ENCODE measurements around the gene NOS3.

Gene NOS3

GRCh38 chr7:151062111-151062398, 71.2 kb downstream of the NOS3 start:
- no peak for TF ChIP-seq CTCF (IDR thresholded peaks at IDR 0.05; ENCODE audit: poor library complexity, severe bottlenecking)
- ATAC-seq (ENCODE audit: low read depth) (no peak), DNase-seq (ENCODE audit: low spot score) (no peak)
- H3K36me3 ChIP-seq (ENCODE audit: low read depth): peaks cover 30% of the 10 kb centered on the region
- H3K27ac ChIP-seq (ENCODE audit: poor library complexity, severe bottlenecking): peak overlapping the region; percentile 86
- peaks cover 28% of the 10 kb centered on the region for H3K4me1 ChIP-seq (ENCODE audit: insufficient read depth, poor library complexity, severe bottlenecking)
- H3K4me3 ChIP-seq (ENCODE audit: severe bottlenecking): no peak overlapping the region
- no peaks in the 10 kb centered on the region for H3K27me3 ChIP-seq (ENCODE audit: insufficient read depth, poor library complexity, severe bottlenecking)
- no peaks in the 10 kb centered on the region for H3K9me3 ChIP-seq (ENCODE audit: severe bottlenecking)

- peak; percentile 30 for ATAC-seq (ENCODE audit: low read depth)
- peaks cover 34% of the 10 kb centered on the region for H3K36me3 ChIP-seq (ENCODE audit: low read depth)
Measured at GRCh38 chr7:151062399-151063211, 71.8 kb downstream of the NOS3 start.

GRCh38 chr7:151063212-151063561, 72.4 kb downstream of the NOS3 start:
- H3K4me1 ChIP-seq (ENCODE audit: insufficient read depth, poor library complexity, severe bottlenecking): peaks cover 28% of the 10 kb centered on the region
- H3K27me3 ChIP-seq (ENCODE audit: insufficient read depth, poor library complexity, severe bottlenecking): no peaks in the 10 kb centered on the region
- DNase-seq (ENCODE audit: low spot score): no peak
- no peak overlapping the region for H3K4me3 ChIP-seq (ENCODE audit: severe bottlenecking)
- H3K27ac ChIP-seq (ENCODE audit: poor library complexity, severe bottlenecking): peak overlapping the region; percentile 86
- peaks cover 39% of the 10 kb centered on the region for H3K36me3 ChIP-seq (ENCODE audit: low read depth)
- no peaks in the 10 kb centered on the region for H3K9me3 ChIP-seq (ENCODE audit: severe bottlenecking)
- no peak for TF ChIP-seq CTCF (IDR thresholded peaks at IDR 0.05; ENCODE audit: poor library complexity, severe bottlenecking)
- peak; percentile 3; the same call in 1 of the 3 replicates for ATAC-seq (ENCODE audit: low read depth)

More at GRCh38 chr7:151062399-151063211, 71.8 kb downstream of the NOS3 start:
- no peak for DNase-seq (ENCODE audit: low spot score)
- H3K27me3 ChIP-seq (ENCODE audit: insufficient read depth, poor library complexity, severe bottlenecking): no peaks in the 10 kb centered on the region
- no peak for TF ChIP-seq CTCF (IDR thresholded peaks at IDR 0.05; ENCODE audit: poor library complexity, severe bottlenecking)
- peak overlapping the region; percentile 18 for H3K4me3 ChIP-seq (ENCODE audit: severe bottlenecking)
- H3K27ac ChIP-seq (ENCODE audit: poor library complexity, severe bottlenecking): peak overlapping the region; percentile 86
- H3K9me3 ChIP-seq (ENCODE audit: severe bottlenecking): no peaks in the 10 kb centered on the region
- H3K4me1 ChIP-seq (ENCODE audit: insufficient read depth, poor library complexity, severe bottlenecking): peaks cover 28% of the 10 kb centered on the region

Data from RWPE2 (cell line).